ENCODE results near the gene DNAH3. TPM values are rescaled to one million over a fixed set of nuclear protein-coding genes. Genes with fewer than 3 reads are reported as not detected.

Gene DNAH3
- total RNA-seq, 1 experiment from 2014 or later: 0.24 TPM

- Histone ChIP-seq H3K4me1 (ENCODE audit: insufficient read depth, low read length) (no peaks in the 10 kb centered on the region), H3K23me2 (ENCODE audit: insufficient read length, low read depth, low read length, poor library complexity, severe bottlenecking) (no peaks in the 10 kb centered on the region), H3K79me1 (ENCODE audit: insufficient read depth, low read depth, low read length, poor library complexity, severe bottlenecking) (no peaks in the 10 kb centered on the region), H4K8ac (replicated peaks; ENCODE audit: insufficient read length, low read depth, low read length) (no peak overlapping the region), H3K4me2 (ENCODE audit: insufficient read depth, insufficient read length, low read length) (no peak overlapping the region), H3K9me3 (ENCODE audit: control insufficient read depth, low read depth, low read length) (no peaks in the 10 kb centered on the region), H3K27ac (ENCODE audit: insufficient read length, low read depth, low read length) (no peak overlapping the region), H3K27me3 (ENCODE audit: insufficient read depth, low read length) (no peaks in the 10 kb centered on the region), H2BK15ac (ENCODE audit: low read depth, low read length) (no peak overlapping the region), H2AFZ (ENCODE audit: low read length) (no peak overlapping the region), H3K4ac (ENCODE audit: low read depth, low read length) (no peak overlapping the region), H2BK12ac (ENCODE audit: insufficient read length, low read depth, low read length) (no peak overlapping the region), H3K9ac (ENCODE audit: extremely low read depth, insufficient read length, low read length) (no peak overlapping the region), H3K56ac (ENCODE audit: insufficient read length, low read depth, low read length) (no peak overlapping the region), H4K91ac (ENCODE audit: insufficient read length, low read depth, low read length) (no peak overlapping the region), H3K18ac (ENCODE audit: insufficient read length, low read depth, low read length) (no peak overlapping the region), H4K20me1 (ENCODE audit: control insufficient read depth, insufficient read depth, insufficient read length) (no peaks in the 10 kb centered on the region), H2BK120ac (ENCODE audit: low read depth, low read length, poor library complexity, severe bottlenecking) (no peak overlapping the region), H2BK20ac (ENCODE audit: low read depth, low read length, poor library complexity, severe bottlenecking) (no peak overlapping the region), H3K14ac (ENCODE audit: insufficient read depth, low read length) (no peak overlapping the region), H2AK5ac (ENCODE audit: insufficient read length, low read length) (no peak overlapping the region), H4K5ac (ENCODE audit: insufficient read length, low read depth, low read length) (no peak overlapping the region), H3K79me2 (ENCODE audit: insufficient read depth, low read length) (no peaks in the 10 kb centered on the region), H3T11ph (ENCODE audit: low read length) (no peak overlapping the region), H2BK5ac (ENCODE audit: insufficient read length, low read length) (no peak overlapping the region), H3K23ac (ENCODE audit: insufficient read length, low read depth, low read length) (no peak overlapping the region)
- DNase-seq: no peak
- Mint-ChIP-seq H3K36me3 (ENCODE audit: insufficient read depth in 1 of 3, low read depth in 3 of 3) (peaks cover 3 to 7% (median 6%) of the 10 kb centered on the region in 3 experiments; a peak in 3 of 7 replicates), H3K4me3 (no peak overlapping the region), H3K4me1 (peaks cover 7% of the 10 kb centered on the region in 2 experiments), H3K27ac (no peak overlapping the region; a peak in 1 of 7 replicates), H3K27me3 (ENCODE audit: low read depth) (no peaks in the 10 kb centered on the region), H3K9me3 (no peaks in the 10 kb centered on the region)
- no peak for TF ChIP-seq CTCF (conservative IDR thresholded peaks at IDR 0.05)
- WGBS (ENCODE audit: extremely low coverage, insufficient read length, low lambda C conversion rate): no CpG with 5 or more reads among the region's 1 CpG
These were observed 239.3 kb downstream of the DNAH3 start for GRCh38 chr16:20911361-20911760.

Data from H9 (cell line).